Neutrophil (primary cell): Measurements from ENCODE around the gene NELFCD.
A peak's percentile ranks its signal among the peaks of the same experiment; 100 is the strongest.

Experiments used
- H3K27ac ChIP-seq: fragments of 200-600 bp; sonication (generic); 2 replicates; pipeline ENCODE4 v1.5.1; 2016; ENCODE audit warnings: mild to moderate bottlenecking, moderate library complexity
- H3K27me3 ChIP-seq: fragments of 200-600 bp; sonication (generic); 2 replicates; pipeline ENCODE4 v1.6.0; 2016; ENCODE audit warnings: mild to moderate bottlenecking
- H3K36me3 ChIP-seq: fragments of 200-600 bp; sonication (generic); 2 replicates; pipeline ENCODE4 v1.5.1; 2017
- H3K4me1 ChIP-seq, 2 experiments: fragments of 200-600 bp in 1 of 2; sonication (generic) in 1 of 2; 1 replicate in 1 of 2; 2 replicates in 1 of 2; pipeline versions ENCODE4 v1.5.1 to v1.6.1; 2013 to 2016; ENCODE audit warnings: low read depth in 1 of 2, low read length in 1 of 2, mild to moderate bottlenecking in 1 of 2, moderate library complexity in 1 of 2; ENCODE audit not compliant: control insufficient read depth in 1 of 2, insufficient read depth in 1 of 2
- H3K4me3 ChIP-seq, 2 experiments: fragments of 200-600 bp in 1 of 2; sonication (generic) in 1 of 2; 1 replicate in 1 of 2; 2 replicates in 1 of 2; pipeline ENCODE4 v1.5.1; 2013 to 2016; ENCODE audit warnings: low read depth in 1 of 2, low read length in 1 of 2, mild to moderate bottlenecking in 1 of 2, moderate library complexity in 1 of 2
- H3K9me3 ChIP-seq: fragments of 200-600 bp; sonication (generic); 2 replicates; pipeline ENCODE4 v1.5.1; 2016
- TF ChIP-seq, protein P1 (sequence below): fragments of 200-600 bp; sonication (generic); IDR thresholded peaks from 2 replicates; pipeline ENCODE4 v1.5.1; 2016; ENCODE audit warnings: antibody characterized with exemption

Gene NELFCD

DNA sequence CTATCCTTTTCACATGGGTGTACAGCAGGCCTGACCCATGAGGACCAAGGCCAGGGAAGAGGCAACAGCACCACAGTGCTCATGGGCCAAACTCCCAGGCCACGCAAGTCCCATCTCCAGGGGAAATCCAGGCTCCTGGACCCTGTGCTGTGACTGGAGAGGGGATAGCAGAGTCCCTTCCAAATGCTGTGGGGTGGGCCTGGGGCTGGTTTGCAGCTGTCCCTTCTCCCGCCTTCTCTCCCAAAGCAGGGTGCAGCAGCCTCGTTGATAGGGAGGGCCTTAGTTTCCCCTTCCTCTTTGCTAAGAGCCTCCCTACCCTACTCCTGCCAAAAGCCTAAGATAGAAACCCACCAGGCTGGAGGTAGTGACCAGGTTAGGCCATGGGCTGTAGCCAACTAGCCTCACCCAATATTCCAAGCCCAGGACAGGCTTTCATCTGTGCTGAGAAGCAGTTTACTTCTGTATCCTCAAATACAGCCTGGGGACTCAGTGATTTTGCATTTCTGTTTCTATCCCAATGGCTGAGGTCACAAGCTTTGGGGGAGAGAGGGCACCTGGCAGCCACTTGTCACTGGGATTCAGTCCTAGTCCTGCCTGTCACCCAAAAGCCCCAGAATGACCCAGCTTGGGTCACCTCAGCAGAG, 24.6 kb downstream of the NELFCD start:
- Histone ChIP-seq H3K9me3 (no peaks in the 10 kb centered on the region), H3K4me3 (peak overlapping the region; percentile 86 to 88), H3K36me3 (peaks cover 37% of the 10 kb centered on the region), H3K27me3 (no peaks in the 10 kb centered on the region), H3K27ac (peak overlapping the region; percentile 97), H3K4me1 (peaks cover 46 to 56% of the 10 kb centered on the region in 2 experiments)
- TF ChIP-seq, protein P1, sequence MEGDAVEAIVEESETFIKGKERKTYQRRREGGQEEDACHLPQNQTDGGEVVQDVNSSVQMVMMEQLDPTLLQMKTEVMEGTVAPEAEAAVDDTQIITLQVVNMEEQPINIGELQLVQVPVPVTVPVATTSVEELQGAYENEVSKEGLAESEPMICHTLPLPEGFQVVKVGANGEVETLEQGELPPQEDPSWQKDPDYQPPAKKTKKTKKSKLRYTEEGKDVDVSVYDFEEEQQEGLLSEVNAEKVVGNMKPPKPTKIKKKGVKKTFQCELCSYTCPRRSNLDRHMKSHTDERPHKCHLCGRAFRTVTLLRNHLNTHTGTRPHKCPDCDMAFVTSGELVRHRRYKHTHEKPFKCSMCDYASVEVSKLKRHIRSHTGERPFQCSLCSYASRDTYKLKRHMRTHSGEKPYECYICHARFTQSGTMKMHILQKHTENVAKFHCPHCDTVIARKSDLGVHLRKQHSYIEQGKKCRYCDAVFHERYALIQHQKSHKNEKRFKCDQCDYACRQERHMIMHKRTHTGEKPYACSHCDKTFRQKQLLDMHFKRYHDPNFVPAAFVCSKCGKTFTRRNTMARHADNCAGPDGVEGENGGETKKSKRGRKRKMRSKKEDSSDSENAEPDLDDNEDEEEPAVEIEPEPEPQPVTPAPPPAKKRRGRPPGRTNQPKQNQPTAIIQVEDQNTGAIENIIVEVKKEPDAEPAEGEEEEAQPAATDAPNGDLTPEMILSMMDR = no peak

- no peaks in the 10 kb centered on the region for H3K9me3 ChIP-seq
- no peaks in the 10 kb centered on the region for H3K27me3 ChIP-seq
- peak overlapping the region; percentile 86 to 88 for H3K4me3 ChIP-seq
- peaks cover 46 to 56% of the 10 kb centered on the region in 2 experiments for H3K4me1 ChIP-seq
- peaks cover 30% of the 10 kb centered on the region for H3K36me3 ChIP-seq
- peak overlapping the region; percentile 97 for H3K27ac ChIP-seq
- TF ChIP-seq, protein P1 = no peak
Measured at GRCh38 chr20:59006167-59006863, 25.3 kb downstream of the NELFCD start.

DNA sequence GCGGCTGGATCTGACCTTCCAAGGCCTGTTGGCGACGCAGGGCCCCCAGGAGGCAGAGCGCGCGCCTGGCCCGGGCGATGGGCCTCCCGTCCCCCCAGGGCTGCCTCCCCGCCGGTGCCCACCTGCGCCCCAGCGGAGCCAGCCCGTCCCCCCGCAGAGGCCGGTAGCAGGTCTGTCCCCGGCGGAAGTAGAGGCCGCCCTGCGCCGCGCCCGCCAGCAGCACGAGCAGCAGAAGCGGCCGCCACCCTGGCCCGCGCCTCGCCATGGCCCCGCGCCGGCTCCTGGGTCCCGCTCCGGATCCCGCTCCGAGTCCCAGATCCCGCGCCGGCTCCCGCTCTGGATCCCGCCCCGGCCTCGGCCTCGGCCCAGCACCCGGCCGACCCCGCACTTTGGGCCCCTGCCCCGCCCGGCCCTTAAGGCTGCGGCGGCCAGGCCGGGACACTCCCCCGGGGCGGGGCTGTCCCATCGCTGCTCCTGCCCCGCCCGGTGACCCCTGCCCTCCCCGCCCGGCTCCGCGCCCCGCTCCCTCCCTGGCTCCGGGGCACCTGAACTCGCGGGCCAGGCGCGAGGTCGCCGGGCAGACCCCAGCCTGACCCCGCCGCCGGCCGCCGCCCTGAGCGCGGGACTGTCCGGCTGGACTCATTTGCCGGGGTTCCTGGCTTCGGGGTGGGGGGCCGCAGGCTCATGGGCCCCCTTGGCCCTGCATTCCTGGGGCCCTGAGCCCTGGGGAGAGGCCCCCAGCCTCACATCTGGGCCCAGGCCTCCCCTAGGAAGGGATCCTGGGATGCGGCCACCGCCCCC, 26.0 kb downstream of the NELFCD start, which contains the start of gene CTSZ:
Gene CTSZ, minus strand, starts transcription at position 391 of the 801 bp plus-strand sequence. Its CDS starts 126 bp downstream, at position 265.
- Histone ChIP-seq H3K4me1 (peaks cover 46 to 56% of the 10 kb centered on the region in 2 experiments), H3K9me3 (no peaks in the 10 kb centered on the region), H3K27me3 (no peaks in the 10 kb centered on the region), H3K27ac (peak within 1 kb of the TSS; percentile 97), H3K4me3 (peak within 1 kb of the TSS; percentile 86 to 88), H3K36me3 (peaks cover 23% of the 10 kb centered on the region)
- TF ChIP-seq, protein P1 = no peak

GRCh38 chr20:59007665-59008511, 26.8 kb downstream of the NELFCD start:
- TF ChIP-seq, protein P1 = no peak
- peaks cover 15% of the 10 kb centered on the region for H3K36me3 ChIP-seq
- H3K27me3 ChIP-seq = peaks cover 2% of the 10 kb centered on the region
- no peaks in the 10 kb centered on the region for H3K9me3 ChIP-seq
- H3K27ac ChIP-seq = peak overlapping the region; percentile 97
- peak overlapping the region; percentile 86 to 88 for H3K4me3 ChIP-seq
- H3K4me1 ChIP-seq = peaks cover 46 to 53% of the 10 kb centered on the region in 2 experiments
